Measurements from ENCODE around the gene PHLPP1.

PHLPP1 gene

GRCh38 chr18:62809900-62810299 lies 94.6 kb downstream of the PHLPP1 start:
- TF ChIP-seq CTCF (IDR thresholded peaks at IDR 0.05), result no peak

- TF ChIP-seq CTCF (IDR thresholded peaks at IDR 0.05), result no peak
Measured at GRCh38 chr18:62810682-62811081, 95.3 kb downstream of the PHLPP1 start.

DNA sequence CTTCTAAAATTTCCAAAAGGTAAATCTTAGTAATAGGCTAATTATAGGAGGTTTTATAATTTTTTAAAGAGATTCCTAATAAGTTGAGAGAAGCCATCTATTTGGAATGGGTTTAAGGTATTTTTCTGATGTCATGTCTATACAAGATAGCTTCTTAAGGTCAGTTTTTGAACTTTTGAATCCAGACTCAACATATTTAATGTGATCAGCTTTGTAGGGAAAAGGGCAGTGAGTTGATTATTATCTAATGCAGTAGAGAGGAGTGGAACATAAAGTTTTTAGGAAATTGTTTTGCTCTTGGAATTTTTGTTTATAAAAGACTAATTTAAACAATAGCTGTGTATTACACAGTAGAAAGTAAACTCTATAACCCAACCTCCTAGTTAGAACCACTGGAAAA lies 96.3 kb downstream of the PHLPP1 start:
- TF ChIP-seq CTCF (IDR thresholded peaks at IDR 0.05), result no peak

DNA sequence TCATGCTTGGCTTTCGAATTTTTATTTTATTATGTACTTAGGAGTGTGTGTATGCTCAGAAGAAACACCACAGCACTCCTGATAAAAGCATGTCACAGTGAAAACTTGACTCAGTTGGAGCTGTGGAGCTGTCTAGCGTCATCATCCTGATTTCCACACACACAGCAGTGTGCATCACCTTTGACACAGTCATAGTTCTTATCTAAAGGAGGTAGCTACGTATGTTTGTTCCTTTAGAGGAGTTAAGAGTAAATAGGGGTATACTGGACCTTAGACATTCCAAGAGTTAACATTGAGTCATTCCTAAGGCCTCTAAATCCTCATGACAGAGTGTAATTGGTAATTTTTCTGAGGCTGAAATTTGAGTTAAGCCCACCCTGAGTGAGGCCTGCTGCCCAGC lies 96.9 kb downstream of the PHLPP1 start:
- TF ChIP-seq CTCF (IDR thresholded peaks at IDR 0.05), result no peak

DNA sequence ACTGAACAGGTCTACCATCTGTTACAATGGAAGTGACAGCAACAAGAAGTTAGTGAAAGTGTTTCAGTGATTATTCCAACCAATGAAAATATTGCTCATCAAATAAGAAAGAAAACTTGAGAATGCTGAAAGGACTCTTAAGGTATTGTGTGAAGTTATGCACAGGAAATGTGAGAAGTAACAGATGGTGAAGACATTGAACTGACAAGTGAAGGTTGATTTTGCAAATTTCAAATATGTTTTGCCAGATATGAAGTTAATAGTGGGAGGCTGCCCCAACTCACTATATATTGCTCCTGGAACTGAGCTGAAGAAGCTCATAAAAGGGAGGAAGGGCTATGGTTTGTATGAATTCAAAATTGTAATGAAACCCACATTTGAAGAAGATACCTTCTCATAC lies 97.5 kb downstream of the PHLPP1 start:
- no peak for TF ChIP-seq CTCF (IDR thresholded peaks at IDR 0.05)

DNA sequence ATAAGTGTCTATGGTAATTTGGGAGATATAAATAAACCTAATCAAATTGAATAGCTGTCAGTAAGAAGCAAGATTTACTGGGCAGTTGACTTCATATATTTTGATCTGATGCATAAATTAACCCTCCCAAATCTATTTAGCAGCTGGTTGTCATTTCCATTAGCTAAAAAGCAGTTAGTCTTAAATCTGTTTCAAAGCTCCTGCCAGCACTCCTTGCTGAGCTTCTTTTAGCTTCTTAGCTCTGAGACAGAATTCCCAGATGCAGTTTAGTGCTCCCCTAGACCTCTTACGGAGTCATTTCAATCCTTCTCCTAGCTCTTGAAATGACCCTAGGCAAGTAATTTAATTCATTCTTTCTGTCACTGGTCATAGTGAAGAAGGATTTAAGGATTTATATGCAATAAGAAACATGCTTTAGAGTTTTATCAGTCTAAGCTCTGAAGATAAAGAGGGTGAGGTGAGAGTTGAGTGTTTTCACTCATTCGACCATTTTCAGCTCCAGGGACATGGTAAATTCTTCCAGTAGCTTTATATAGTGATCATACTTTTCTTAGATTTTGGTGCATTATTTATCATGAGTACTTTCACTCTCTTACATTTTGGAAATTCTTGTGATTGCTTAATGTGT lies 98.9 kb downstream of the PHLPP1 start:
- no peak for TF ChIP-seq CTCF (IDR thresholded peaks at IDR 0.05)

DNA sequence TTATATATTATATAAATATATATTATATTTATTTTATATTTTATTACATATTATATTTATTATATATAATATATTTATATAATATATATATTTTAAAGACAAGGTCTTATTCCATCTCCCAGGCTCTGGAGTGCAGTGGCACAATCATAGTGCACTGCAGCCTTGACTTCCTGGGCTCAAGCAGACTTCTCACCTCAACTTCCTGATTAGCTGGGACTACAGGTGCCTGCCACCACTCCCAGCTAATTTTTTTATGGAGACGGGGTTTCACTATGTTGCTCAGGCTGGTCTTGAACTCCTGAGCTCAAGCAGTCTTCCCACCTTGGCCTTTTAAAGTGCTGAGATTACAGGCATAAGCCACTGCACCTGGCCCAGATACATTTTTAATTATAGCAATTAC lies 110.0 kb downstream of the PHLPP1 start:
- TF ChIP-seq CTCF (IDR thresholded peaks at IDR 0.05), result no peak

GRCh38 chr18:62827397-62827796 lies 112.1 kb downstream of the PHLPP1 start:
- TF ChIP-seq CTCF (IDR thresholded peaks at IDR 0.05), result no peak

Data from LNCAP (cell line).